H1 (cell line): ENCODE data around the gene SERPINB5. TPM values are rescaled to one million over a fixed set of nuclear protein-coding genes. Genes with fewer than 3 reads are reported as not detected.

ENCODE experiments used
- CTCF ChIA-PET: fragments of 300-600 bp; sonication (Branson Sonifier 250); formaldehyde crosslinking; loops from one replicate; lab custom pipeline; 2021; ENCODE audit not compliant: partially characterized antibody; lab: Charles Lee
- POLR2A ChIA-PET: fragments of 300-600 bp; sonication (Branson Sonifier 250); formaldehyde crosslinking; loops from one replicate; lab custom pipeline; 2021; ENCODE audit warnings: inconsistent platforms; ENCODE audit not compliant: partially characterized antibody; lab: Charles Lee
- DNase-seq, 2 experiments: peaks; one replicate each; pipeline versions ENCODE4 v3.0.0 to v3.0.0-alpha.2; 2010 to 2022; ENCODE audit warnings: low spot score in 2 of 2, low read depth in 1 of 2, mixed read lengths in 1 of 2
- FAIRE-seq: peaks from 2 replicates; lab custom pipeline; 2011; peaks lifted over from hg19 to GRCh38; lab: Jason Lieb, UNC
- H2AFZ ChIP-seq: 2 replicates; pipeline ENCODE4 v1.8.1; 2012; ENCODE audit warnings: low read length, inconsistent platforms
- H2AK5ac ChIP-seq: 2 replicates; pipeline ENCODE4 v1.6.1; 2013; ENCODE audit warnings: low read depth, low read length
- H2BK120ac ChIP-seq: replicated peaks from 2 replicates; pipeline ENCODE3; 2013; ENCODE audit warnings: low read depth, low read length, inconsistent platforms
- H2BK12ac ChIP-seq: 2 replicates; pipeline ENCODE4 v1.6.1; 2013; ENCODE audit warnings: low read depth, low read length
- H2BK15ac ChIP-seq: 2 replicates; pipeline ENCODE4 v1.6.1; 2013; ENCODE audit warnings: low read length
- H2BK20ac ChIP-seq: 2 replicates; pipeline ENCODE4 v1.6.1; 2013; ENCODE audit warnings: low read length
- H2BK5ac ChIP-seq: 2 replicates; pipeline ENCODE4 v1.6.1; 2013; ENCODE audit warnings: low read depth, low read length
- H3K14ac ChIP-seq: 2 replicates; pipeline ENCODE4 v1.6.1; 2013; ENCODE audit warnings: inconsistent platforms; ENCODE audit not compliant: insufficient read length
- H3K18ac ChIP-seq: 2 replicates; pipeline ENCODE4 v1.6.1; 2013; ENCODE audit warnings: low read length; ENCODE audit errors: extremely low read depth
- H3K23ac ChIP-seq: 2 replicates; pipeline ENCODE4 v1.6.1; 2013; ENCODE audit warnings: inconsistent platforms; ENCODE audit not compliant: insufficient read length
- H3K23me2 ChIP-seq: 2 replicates; pipeline ENCODE4 v1.6.1; 2013; ENCODE audit warnings: low read depth, low read length
- H3K27ac ChIP-seq: 2 replicates; pipeline ENCODE4 v1.6.1; 2011; ENCODE audit warnings: low read depth, low read length, inconsistent platforms
- H3K27me3 ChIP-seq, 4 experiments: replicated peaks in 1 of 4; 1 replicate in 1 of 4; 2 replicates in 3 of 4; pipeline versions ENCODE4 v1.6.1 to v1.8.1; 2011 to 2013; ENCODE audit warnings: low read length in 3 of 4, mild to moderate bottlenecking in 3 of 4, inconsistent platforms in 2 of 4, mixed read lengths in 2 of 4, moderate library complexity in 1 of 4; ENCODE audit not compliant: control insufficient read depth in 3 of 4, insufficient read depth in 3 of 4; ENCODE audit errors: extremely low read depth in 1 of 4
- H3K36me3 ChIP-seq, 4 experiments: 2 replicates each; pipeline versions ENCODE4 v1.6.1 to v1.8.1; 2011 to 2013; ENCODE audit warnings: mild to moderate bottlenecking in 4 of 4, low read length in 3 of 4, moderate library complexity in 2 of 4, control low read depth in 1 of 4, inconsistent platforms in 1 of 4; ENCODE audit not compliant: insufficient read depth in 4 of 4, control insufficient read depth in 2 of 4
- H3K4ac ChIP-seq: replicated peaks from 2 replicates; pipeline ENCODE3; 2013; ENCODE audit warnings: low read length, low read depth, mixed read lengths, inconsistent platforms; ENCODE audit not compliant: insufficient read length
- H3K4me1 ChIP-seq, 4 experiments: replicated peaks in 1 of 4; 1 replicate in 1 of 4; 2 replicates in 3 of 4; pipeline versions ENCODE4 v1.6.1 to v1.8.1; 2011 to 2013; ENCODE audit warnings: low read length in 3 of 4, inconsistent platforms in 2 of 4, mixed read lengths in 1 of 4; ENCODE audit not compliant: insufficient read depth in 4 of 4, control insufficient read depth in 3 of 4
- H3K4me2 ChIP-seq, 2 experiments: 2 replicates each; pipeline versions ENCODE4 v1.6.1 to v1.8.1; 2011 to 2013; ENCODE audit warnings: low read depth in 2 of 2, low read length in 2 of 2, control low read depth in 1 of 2, inconsistent platforms in 1 of 2, mild to moderate bottlenecking in 1 of 2; ENCODE audit not compliant: insufficient read depth in 1 of 2
- H3K4me3 ChIP-seq, 4 experiments: fragments of 200-600, 300-600 bp in 1 of 4; sonication (generic), shearing (Covaris generic), sonication (Bioruptor Twin) in 1 of 4; 2 replicates each; pipeline versions ENCODE4 v1.5.1 to v1.8.1; 2011 to 2016; ENCODE audit warnings: low read length in 4 of 4, low read depth in 3 of 4, control low read depth in 2 of 4, inconsistent platforms in 2 of 4, mild to moderate bottlenecking in 2 of 4, mixed read lengths in 1 of 4, moderate library complexity in 1 of 4; ENCODE audit not compliant: insufficient read depth in 2 of 4; ENCODE audit errors: extremely low read depth in 1 of 4
- H3K56ac ChIP-seq: replicated peaks from 2 replicates; pipeline ENCODE3; 2013; ENCODE audit warnings: low read depth, mild to moderate bottlenecking, mixed read lengths, low read length, inconsistent platforms; ENCODE audit not compliant: insufficient read length
- H3K79me1 ChIP-seq: 2 replicates; pipeline ENCODE4 v1.6.1; 2013; ENCODE audit warnings: low read depth, low read length, control low read depth
- H3K79me2 ChIP-seq, 2 experiments: 2 replicates each; pipeline versions ENCODE4 v1.6.1 to v1.8.1; 2012 to 2013; ENCODE audit warnings: low read length in 2 of 2, mild to moderate bottlenecking in 2 of 2, inconsistent platforms in 1 of 2; ENCODE audit not compliant: insufficient read depth in 2 of 2, control insufficient read depth in 1 of 2
- H3K9ac ChIP-seq, 4 experiments: replicated peaks in 1 of 4; 1 replicate in 1 of 4; 2 replicates in 3 of 4; pipeline versions ENCODE4 v1.6.1 to v1.8.1; 2011 to 2013; ENCODE audit warnings: low read depth in 3 of 4, low read length in 3 of 4, control low read depth in 2 of 4, mild to moderate bottlenecking in 2 of 4, moderate library complexity in 2 of 4, inconsistent platforms in 1 of 4; ENCODE audit errors: extremely low read depth in 1 of 4
- H3K9me3 ChIP-seq, 2 experiments: 2 replicates each; pipeline versions ENCODE4 v1.6.1 to v1.8.1; 2012 to 2013; ENCODE audit warnings: mild to moderate bottlenecking in 2 of 2, moderate library complexity in 2 of 2, control low read depth in 1 of 2, inconsistent platforms in 1 of 2, low read depth in 1 of 2, low read length in 1 of 2, mixed read lengths in 1 of 2; ENCODE audit not compliant: insufficient read depth in 2 of 2
- H4K20me1 ChIP-seq, 2 experiments: replicated peaks in 1 of 2; 2 replicates each; pipeline versions ENCODE3 to v1.8.1; 2011 to 2013; ENCODE audit warnings: inconsistent platforms in 2 of 2, low read length in 2 of 2, mild to moderate bottlenecking in 1 of 2; ENCODE audit not compliant: insufficient read depth in 2 of 2, control insufficient read depth in 1 of 2
- H4K5ac ChIP-seq: 2 replicates; pipeline ENCODE4 v1.6.1; 2013; ENCODE audit warnings: low read length, low read depth, mixed read lengths, inconsistent platforms; ENCODE audit not compliant: insufficient read length
- H4K8ac ChIP-seq: 2 replicates; pipeline ENCODE4 v1.8.0; 2013; ENCODE audit warnings: mild to moderate bottlenecking, moderate library complexity, low read length, inconsistent platforms; ENCODE audit not compliant: insufficient read depth; ENCODE audit errors: extremely low read depth
- H4K91ac ChIP-seq: replicated peaks from 2 replicates; pipeline ENCODE3; 2013; ENCODE audit warnings: low read length, mixed read lengths, inconsistent platforms; ENCODE audit not compliant: insufficient read length
- BCL11A ChIP-seq, 2 experiments: IDR thresholded peaks; one replicate each; pipeline ENCODE4 v1.6.1; 2011; ENCODE audit warnings: low read depth in 2 of 2, low read length in 2 of 2, mild to moderate bottlenecking in 2 of 2
- BRCA1 ChIP-seq: IDR thresholded peaks from 2 replicates; pipeline ENCODE4 v1.6.1; 2012; ENCODE audit warnings: low read depth, low read length, improper control_type of control experiment
- EP300 ChIP-seq, 2 experiments: IDR thresholded peaks; 1 replicate in 1 of 2; 2 replicates in 1 of 2; pipeline ENCODE4 v1.6.1; 2011 to 2012; ENCODE audit warnings: low read depth in 2 of 2, low read length in 2 of 2, mild to moderate bottlenecking in 2 of 2, borderline replicate concordance in 1 of 2, inconsistent platforms in 1 of 2, moderate library complexity in 1 of 2
- EZH2 ChIP-seq: fragments of 200-600 bp; sonication (generic); IDR thresholded peaks from 2 replicates; pipeline ENCODE4 v1.7.1; 2012; ENCODE audit warnings: low read depth, mild to moderate bottlenecking, moderate library complexity, low read length, inconsistent platforms; ENCODE audit not compliant: severe bottlenecking
- GABPA ChIP-seq: IDR thresholded peaks from 2 replicates; pipeline ENCODE4 v1.6.1; 2011; ENCODE audit warnings: mild to moderate bottlenecking, low read length, moderate library complexity, borderline replicate concordance; ENCODE audit not compliant: insufficient read depth
- POU5F1 ChIP-seq: IDR thresholded peaks from 2 replicates; pipeline ENCODE4 v1.6.1; 2011; ENCODE audit warnings: low read depth, mild to moderate bottlenecking, low read length, moderate library complexity
- SP1 ChIP-seq: IDR thresholded peaks from 2 replicates; pipeline ENCODE4 v1.6.1; 2011; ENCODE audit warnings: low read depth, low read length
- TAF1 ChIP-seq: IDR thresholded peaks from 2 replicates; pipeline ENCODE4 v1.6.1; 2011; ENCODE audit warnings: mild to moderate bottlenecking, low read depth, low read length
- WGBS, 2 experiments: shearing (Covaris generic) in 1 of 2; methylation state at CpG; one replicate each; pipeline versions ENCODE4 v1.1.6 to v1.1.7; 2013 to 2015; ENCODE audit warnings: low lambda C conversion rate in 2 of 2, mixed read lengths in 2 of 2, inconsistent platforms in 1 of 2, low coverage in 1 of 2, missing lambda C conversion rate in 1 of 2; ENCODE audit not compliant: insufficient replicate concordance in 2 of 2, insufficient coverage in 1 of 2, insufficient read length in 1 of 2; ENCODE audit errors: extremely low coverage in 1 of 2, missing lambda C conversion rate in 1 of 2; 5-methylcytosine and 5-hydroxymethylcytosine counted together
- polyA plus RNA-seq, 7 experiments: library from polyadenylated mRNA; depleted of rRNA in 3 of 7; stranded (reverse) in 5 of 7; unstranded in 2 of 7; fragments of >200 nt in 5 of 7; fragments of 200-250 nt in 2 of 7; gene quantifications; 1 replicate in 5 of 7; 2 replicates in 1 of 7; 4 replicates in 1 of 7; pipeline versions ENCODE4 v1.2.1 to v1.2.3, GENCODE V29; 2011 to 2013; ENCODE audit warnings: missing spikeins in 2 of 7, mixed read lengths in 2 of 7
- total RNA-seq: library from RNA; stranded (reverse); fragmentation: NEBNext Ultra II Directional; extraction: Animal tissue kit (Norgen Biotek cat#: 25700); gene quantifications from 2 replicates; pipeline ENCODE4 v1.2.1, GENCODE V29; 2021

SERPINB5 gene
- total and polyA plus RNA-seq, 2 of the 8 experiments (the other 6 are each of a cell fraction or from before 2014, with no cell fraction given), result 0.03 TPM; not detected in 1

- no peak overlapping the region for H2BK15ac ChIP-seq
- H2AFZ ChIP-seq, result no peak overlapping the region
- H2BK12ac ChIP-seq, result no peak overlapping the region
- H3K9ac ChIP-seq, result no peak overlapping the region
- H4K5ac ChIP-seq, result no peak overlapping the region
- DNase-seq (no peak), FAIRE-seq (no peak)
- H2AK5ac ChIP-seq, result no peak overlapping the region
- no peaks in the 10 kb centered on the region for H3K36me3 ChIP-seq
- no peak overlapping the region for H3K14ac ChIP-seq
- POLR2A ChIA-PET, result interaction anchor here (0.6 kb wide), 1 partner anchor 77 kb away, joined by 3 read pairs; no protein-coding TSS in a partner anchor
- no peaks in the 10 kb centered on the region for H3K23me2 ChIP-seq
- H3K27me3 ChIP-seq, result no peaks in the 10 kb centered on the region
- no peak overlapping the region for H3K27ac ChIP-seq
- no peak overlapping the region for H3K4me3 ChIP-seq
- 91% methylated on average over 2 of the region's 5 CpGs; no CpG with 5 or more reads in 1 of the 2 experiments for WGBS, 2 experiments
- H3K4ac ChIP-seq, result no peak overlapping the region
- H4K8ac ChIP-seq, result no peak overlapping the region
- H3K56ac ChIP-seq, result no peak overlapping the region
- no peak overlapping the region for H2BK20ac ChIP-seq
- no peak overlapping the region for H3K23ac ChIP-seq
- H3K79me1 ChIP-seq, result no peaks in the 10 kb centered on the region
- CTCF ChIA-PET, result interaction anchor here (1.1 to 2.2 kb wide), 5 partner anchors 13 to 314 kb away, joined by 3 to 11 read pairs (median 5); no protein-coding TSS in a partner anchor
- no peak overlapping the region for H4K91ac ChIP-seq
- no peak overlapping the region for H2BK120ac ChIP-seq
- H3K4me1 ChIP-seq, result no peaks in the 10 kb centered on the region
- no peak overlapping the region for H2BK5ac ChIP-seq
- H3K9me3 ChIP-seq, result no peaks in the 10 kb centered on the region
- peaks cover 0 to 2% of the 10 kb centered on the region in 2 experiments for H4K20me1 ChIP-seq
- no peaks in the 10 kb centered on the region for H3K79me2 ChIP-seq
- no peak overlapping the region for H3K4me2 ChIP-seq
- no peak overlapping the region for H3K18ac ChIP-seq
- no peak for TF ChIP-seq BRCA1
- TF ChIP-seq BCL11A (IDR thresholded peaks at IDR 0.05; ENCODE audit: low read depth in 2 of 2, low read length in 2 of 2), result no peak
- TF ChIP-seq EP300 (IDR thresholded peaks at IDR 0.05; ENCODE audit: borderline replicate concordance in 1 of 2, low read depth in 2 of 2, low read length in 2 of 2), result no peak
- TF ChIP-seq EZH2, result no peak
- no peak for TF ChIP-seq POU5F1
- no peak for TF ChIP-seq TAF1
- no peak for TF ChIP-seq GABPA
- TF ChIP-seq SP1, result no peak
Observed at GRCh38 chr18:63440881-63441280, 35.9 kb upstream of the SERPINB5 start.
